Raji (cell line): ENCODE measurements around the gene KIF6.

Source experiments
- POLR2A ChIP-seq: IDR thresholded peaks from 2 replicates; pipeline ENCODE4 v1.6.1; 2011; ENCODE audit warnings: low read depth, low read length, control low read depth; ENCODE audit not compliant: insufficient read depth

Gene KIF6

GRCh38 chr6:39425346-39426072 is 299.7 kb downstream of the KIF6 start:
- TF ChIP-seq POLR2A, result no peak

- no peak for TF ChIP-seq POLR2A
Observed at GRCh38 chr6:39424831-39425230, 300.4 kb downstream of the KIF6 start.

DNA sequence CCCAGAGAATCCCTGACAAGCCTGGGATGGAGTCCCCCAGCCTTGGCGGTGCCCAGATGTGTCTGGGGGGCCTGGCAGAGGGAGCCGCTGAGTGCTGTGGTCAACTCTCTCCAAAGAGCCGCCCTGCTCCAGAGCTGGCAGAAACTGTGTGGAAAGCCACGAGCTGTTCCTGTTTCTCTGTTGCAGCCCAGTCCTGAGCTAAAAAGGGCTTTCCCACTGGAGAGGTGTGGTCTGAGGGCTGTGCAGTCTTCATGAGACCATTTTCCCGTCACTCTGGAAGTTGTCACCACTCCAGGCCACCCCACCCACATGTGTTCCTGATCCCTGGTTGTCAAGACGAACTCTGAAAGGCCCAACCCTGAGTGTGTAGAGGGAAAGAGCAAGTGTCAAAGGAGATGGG is 303.0 kb downstream of the KIF6 start:
- TF ChIP-seq POLR2A, result no peak

DNA sequence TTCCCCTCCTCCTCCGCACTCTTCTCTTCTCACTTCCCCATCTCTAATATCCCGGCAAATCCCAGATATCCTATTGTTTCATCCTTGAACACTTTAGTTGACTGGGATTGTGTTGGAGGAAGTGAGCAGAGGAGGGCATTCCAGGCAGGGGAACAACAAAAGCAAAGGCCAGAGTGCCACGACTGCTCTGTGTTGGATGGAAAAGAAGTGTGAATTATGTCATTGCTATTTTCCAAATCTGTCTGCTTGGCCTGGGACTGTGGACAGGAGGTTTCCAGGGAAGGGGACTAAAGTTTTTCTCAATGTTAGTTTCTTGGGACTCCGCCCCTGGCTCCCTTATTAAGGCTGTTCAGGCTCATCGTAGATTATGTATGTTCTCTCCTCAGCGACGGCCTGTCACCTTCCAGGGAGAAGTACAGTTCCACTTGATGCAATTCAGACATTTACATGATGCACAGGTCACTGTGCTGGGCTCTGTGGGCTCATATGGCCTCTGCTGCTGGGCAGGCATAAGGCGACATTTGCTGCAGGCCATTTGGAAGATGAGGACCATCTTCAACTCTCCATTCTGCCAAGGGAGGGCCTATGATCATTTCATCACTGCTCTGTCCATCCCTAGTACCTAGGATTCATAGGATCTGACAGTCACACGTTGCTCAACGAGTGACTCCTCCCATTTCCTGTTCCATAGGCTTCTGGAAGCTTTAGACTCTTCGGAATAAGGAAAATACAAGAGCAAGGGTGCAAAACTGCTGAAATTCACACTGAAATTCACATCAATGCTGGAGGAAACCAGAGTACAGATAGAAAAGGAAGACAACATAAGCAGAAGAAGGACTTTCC is 303.6 kb downstream of the KIF6 start:
- no peak for TF ChIP-seq POLR2A

DNA sequence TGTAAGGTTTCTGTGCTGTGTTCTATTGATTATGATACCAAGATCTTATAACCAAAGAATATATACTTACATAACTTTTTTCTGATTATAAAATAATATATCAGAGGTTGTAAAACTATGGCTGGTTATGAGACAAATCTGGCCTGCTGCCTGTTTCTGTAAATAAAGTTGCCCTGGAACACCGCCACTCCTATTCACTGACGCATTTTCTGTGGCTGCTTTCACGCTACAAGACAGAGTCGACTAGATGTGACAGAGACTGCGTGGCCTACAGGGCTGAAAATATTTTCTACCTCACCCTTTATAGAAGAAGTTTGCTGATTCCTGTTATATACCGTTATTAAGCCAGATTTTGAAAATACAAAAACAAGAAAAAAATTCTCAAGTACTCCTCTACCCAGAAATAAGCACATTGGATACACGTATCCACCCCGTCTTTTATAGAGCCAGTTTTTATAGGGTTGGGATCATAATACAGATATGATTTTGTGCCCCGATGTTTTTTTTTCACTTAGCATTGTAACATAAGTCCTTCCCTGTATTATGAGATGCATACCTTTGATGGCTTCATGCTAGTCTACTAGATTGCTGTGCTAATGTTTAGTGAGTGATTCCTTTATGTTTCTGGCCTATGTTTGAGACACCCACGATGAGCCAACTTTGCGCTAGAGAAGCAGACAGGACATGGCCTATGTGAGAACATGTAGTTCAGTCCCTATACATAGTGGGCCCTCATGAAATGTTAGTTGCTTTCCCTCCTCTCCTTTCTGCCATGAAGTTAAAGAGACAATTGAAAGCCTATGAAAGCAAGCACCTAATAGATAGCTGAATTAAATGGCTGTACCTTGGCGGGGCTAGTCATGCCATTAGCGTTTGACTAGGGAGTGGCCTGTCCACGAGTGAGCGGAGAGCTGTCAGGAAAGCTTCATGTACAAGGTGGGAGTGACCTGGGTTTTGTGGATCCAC is 304.6 kb downstream of the KIF6 start:
- no peak for TF ChIP-seq POLR2A

DNA sequence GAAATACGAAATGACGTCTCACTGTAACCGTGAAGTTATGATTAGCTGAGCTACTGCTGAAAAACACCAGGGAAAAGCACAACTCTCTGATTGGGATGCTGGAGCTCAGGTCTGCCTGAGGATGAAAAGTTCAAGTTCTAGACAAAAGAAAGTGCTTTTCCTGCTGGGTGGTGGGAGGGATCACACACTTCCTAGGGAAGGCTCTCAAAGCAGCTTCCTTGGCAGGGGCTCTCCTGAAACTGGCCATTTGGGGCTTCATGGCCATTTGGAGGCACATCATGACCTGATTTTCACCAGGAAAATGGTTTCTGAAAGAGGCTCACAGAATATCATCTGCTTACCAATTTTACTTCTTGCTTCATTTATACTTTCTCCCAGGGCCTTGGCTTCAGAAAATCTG is 305.6 kb downstream of the KIF6 start:
- TF ChIP-seq POLR2A, result no peak

DNA sequence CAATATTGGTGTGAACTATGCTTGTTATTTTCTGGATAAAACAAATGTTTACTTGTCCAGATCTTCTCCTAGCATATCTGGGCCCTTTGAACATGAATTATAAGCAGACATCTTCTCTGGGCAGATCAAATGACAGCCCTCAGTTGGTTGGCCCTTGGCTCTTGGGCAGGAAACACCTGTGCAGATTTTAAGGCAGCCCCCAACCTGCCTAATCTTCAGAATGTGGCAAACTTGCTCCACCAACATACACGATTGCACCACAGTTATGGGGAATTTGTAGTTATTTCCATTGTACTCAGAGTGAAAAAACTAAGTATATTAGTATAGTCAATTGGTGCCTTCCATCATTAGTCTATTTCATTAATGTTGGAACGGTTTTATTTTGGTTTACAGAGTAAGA is 307.8 kb downstream of the KIF6 start:
- no peak for TF ChIP-seq POLR2A

- TF ChIP-seq POLR2A, result no peak
Observed at GRCh38 chr6:39416728-39417127, 308.5 kb downstream of the KIF6 start.

DNA sequence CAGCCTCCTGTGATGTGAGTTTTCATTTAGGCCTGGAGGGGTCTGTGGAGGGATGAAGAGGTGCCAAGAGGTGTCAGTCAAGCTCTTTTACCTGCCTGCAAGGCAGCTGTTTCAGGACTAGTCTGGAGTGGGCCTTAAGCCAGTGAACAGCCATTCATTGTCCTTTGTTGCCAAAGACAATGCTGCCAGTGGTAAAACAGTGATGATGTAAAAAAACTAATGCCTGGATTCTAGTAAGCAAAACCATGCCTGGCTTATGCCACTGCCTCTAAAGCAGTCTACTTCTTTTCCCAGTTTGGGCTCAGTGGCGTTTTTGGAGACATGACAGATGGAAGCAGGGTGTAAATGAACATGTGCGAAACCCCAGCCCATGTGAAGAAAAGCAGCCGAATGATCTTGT is 309.2 kb downstream of the KIF6 start:
- TF ChIP-seq POLR2A, result no peak

DNA sequence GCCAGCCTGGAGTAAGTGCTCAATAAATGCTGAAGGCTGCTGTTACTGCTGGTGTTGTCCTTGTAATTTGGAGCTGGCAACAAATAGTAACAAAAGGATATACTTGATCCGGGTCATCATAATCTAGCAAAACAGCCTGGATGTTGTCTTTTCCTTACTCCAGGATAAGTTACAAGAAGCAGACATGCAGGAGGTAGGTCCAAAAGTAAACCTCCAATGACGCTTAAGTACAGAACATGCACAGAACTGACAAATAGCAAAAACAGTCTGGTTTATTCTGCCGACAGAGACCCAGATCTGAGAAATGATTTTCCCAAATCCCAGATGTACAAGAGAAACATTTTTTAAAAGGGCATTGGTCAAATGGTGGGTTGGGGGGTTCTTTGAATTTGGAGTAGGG is 309.7 kb downstream of the KIF6 start:
- TF ChIP-seq POLR2A, result no peak

DNA sequence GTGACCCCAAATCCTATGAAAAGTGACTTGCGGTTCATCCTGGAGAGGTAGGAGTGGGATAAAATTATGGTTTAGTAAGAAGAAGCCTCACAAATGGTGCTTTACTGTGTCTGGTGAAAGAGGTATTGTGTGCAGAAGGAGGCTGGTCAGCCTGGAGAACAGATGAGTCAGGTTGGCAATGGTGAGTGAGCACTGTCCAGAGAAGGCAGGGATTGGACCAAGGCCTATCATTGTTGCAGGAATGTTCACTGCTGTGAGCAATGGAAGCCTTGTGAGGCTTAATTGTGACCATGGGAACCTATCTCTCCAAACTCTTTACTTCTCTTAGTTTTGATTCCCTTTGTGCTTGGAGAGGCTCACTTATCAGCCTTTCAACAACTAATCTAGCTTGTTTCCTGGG is 313.7 kb downstream of the KIF6 start:
- TF ChIP-seq POLR2A, result no peak

DNA sequence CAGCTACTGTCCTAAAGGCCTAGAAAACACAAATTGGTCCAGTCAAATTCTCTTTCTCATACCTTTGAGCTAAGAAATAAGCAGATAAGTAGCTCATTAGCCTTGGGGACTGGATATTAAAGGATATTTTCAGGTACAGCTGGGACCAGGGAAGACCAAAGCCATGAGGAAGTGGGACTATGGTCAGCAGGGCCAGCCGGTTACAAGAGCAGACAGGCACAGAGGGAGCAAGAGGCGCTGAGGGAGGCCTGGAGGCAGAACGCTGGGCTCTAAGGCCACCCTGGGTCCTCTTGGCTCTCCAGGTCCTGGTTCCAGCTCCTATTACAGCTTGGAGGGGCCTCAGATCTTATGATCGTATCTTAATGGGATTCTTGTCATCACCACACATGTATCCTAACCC is 314.2 kb downstream of the KIF6 start:
- no peak for TF ChIP-seq POLR2A

- no peak for TF ChIP-seq POLR2A
Observed at GRCh38 chr6:39409889-39410288, 315.3 kb downstream of the KIF6 start.

DNA sequence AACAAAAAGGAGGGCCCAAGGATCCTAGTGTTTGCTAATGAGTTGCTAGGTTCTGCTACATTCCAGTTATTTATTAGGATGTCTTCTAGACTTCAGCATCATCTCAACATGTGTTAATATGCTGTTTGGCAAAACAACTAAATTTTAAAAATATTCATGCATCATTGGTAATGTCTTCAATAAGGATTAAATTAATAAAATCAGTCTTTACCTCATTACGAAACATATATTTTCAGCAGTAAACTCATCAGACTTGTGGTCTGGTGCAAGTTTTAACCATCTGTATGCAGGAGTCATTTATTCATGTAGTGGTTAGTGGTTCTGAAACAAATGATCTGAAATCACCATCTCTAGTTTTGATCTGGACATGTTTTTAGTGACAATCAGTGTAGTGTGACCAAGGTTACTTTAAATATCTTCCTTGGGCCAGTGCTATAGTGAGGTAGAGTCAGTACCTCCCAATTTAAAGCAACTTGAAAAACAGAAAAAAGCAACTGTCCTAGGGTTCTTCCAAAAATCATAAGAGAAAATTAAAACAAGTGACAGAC is 317.7 kb downstream of the KIF6 start:
- no peak for TF ChIP-seq POLR2A

GRCh38 chr6:39404312-39404711 is 320.9 kb downstream of the KIF6 start:
- no peak for TF ChIP-seq POLR2A
